ENCODE measurements around the gene ZNF786. TPM values are rescaled to one million over a fixed set of nuclear protein-coding genes. Genes with fewer than 3 reads are reported as not detected.
A peak's percentile ranks its signal among the peaks of the same experiment; 100 is the strongest.

Gene ZNF786
- total and polyA plus RNA-seq, 9 of the 15 experiments (the other 6 are each of a cell fraction or from before 2014, with no cell fraction given) = 0.31 to 5.4 (median 3.0) TPM

GRCh38 chr7:149090397-149091195, at the start of gene ZNF786 (continued):
- TF ChIP-seq PML (IDR thresholded peaks at IDR 0.05; ENCODE audit: low read length) (peak; percentile 79; the same call in 1 of the 2 replicates), POLR2G (IDR thresholded peaks at IDR 0.05; ENCODE audit: low read depth, low read length) (peak; percentile 96), GABPA (tag; conservative IDR thresholded peaks at IDR 0.05; ENCODE audit: low read depth) (peak; percentile 57), SMC3 (conservative IDR thresholded peaks at IDR 0.05; ENCODE audit: insufficient read depth, low read depth, low read length) (peak; percentile 85), ZNF740 (CRISPR knock-in tag; IDR thresholded peaks at IDR 0.05) (peak; percentile 68; the same call in 1 of the 2 replicates), ZNF740 (tag; IDR thresholded peaks at IDR 0.05) (no peak), ZNF175 (CRISPR knock-in tag; IDR thresholded peaks at IDR 0.05; ENCODE audit: low read depth) (no peak), THAP7 (CRISPR knock-in tag; IDR thresholded peaks at IDR 0.05) (peak; percentile 35; the same call in 1 of the 2 replicates), ZBTB49 (CRISPR knock-in tag; IDR thresholded peaks at IDR 0.05; ENCODE audit: borderline replicate concordance) (no peak), MITF (IDR thresholded peaks at IDR 0.05) (peak; percentile 44), ZHX1 (conservative IDR thresholded peaks at IDR 0.05; ENCODE audit: low read length) (0 out of 2 replicates have a peak, but pooled peaks have one; percentile 46), SETDB1 (IDR thresholded peaks at IDR 0.05; ENCODE audit: low read length) (no peak), SNIP1 (IDR thresholded peaks at IDR 0.05; ENCODE audit: low read depth) (no peak), NBN (IDR thresholded peaks at IDR 0.05; ENCODE audit: low read depth) (0 out of 2 replicates have a peak, but pooled peaks have one; percentile 4), ZBTB8A (IDR thresholded peaks at IDR 0.05; ENCODE audit: partially characterized antibody) (no peak), E2F1 (CRISPR knock-in tag; IDR thresholded peaks at IDR 0.05) (peak; percentile 92)
